AG08396 (cell line): Measurements from ENCODE around the gene LYZL4.

Source experiments
- DNase-seq: peaks from one replicate; pipeline ENCODE4 v3.0.0; 2012; ENCODE audit warnings: low spot score, mixed read lengths

LYZL4 gene

DNA sequence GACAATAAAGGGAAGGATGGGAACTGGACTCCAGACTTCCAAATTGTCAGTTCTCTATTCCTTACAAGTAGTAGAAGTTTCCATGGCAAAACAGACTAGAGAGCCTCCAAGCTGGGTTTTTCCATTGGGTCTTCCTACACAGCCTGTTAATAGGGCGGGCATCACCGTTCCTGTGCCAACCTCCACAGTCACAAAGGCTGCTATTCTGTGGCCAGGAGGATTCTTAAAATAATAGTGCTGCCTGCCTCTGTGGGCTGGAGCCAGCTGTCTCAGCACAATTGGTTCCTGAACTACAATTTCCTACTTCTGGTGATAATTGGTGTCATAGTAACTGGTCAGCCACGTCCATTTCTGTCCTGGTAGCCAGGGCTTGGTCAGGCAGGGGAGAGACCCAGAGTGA, 38.6 kb downstream of the LYZL4 start:
- DNase-seq: no peak

DNA sequence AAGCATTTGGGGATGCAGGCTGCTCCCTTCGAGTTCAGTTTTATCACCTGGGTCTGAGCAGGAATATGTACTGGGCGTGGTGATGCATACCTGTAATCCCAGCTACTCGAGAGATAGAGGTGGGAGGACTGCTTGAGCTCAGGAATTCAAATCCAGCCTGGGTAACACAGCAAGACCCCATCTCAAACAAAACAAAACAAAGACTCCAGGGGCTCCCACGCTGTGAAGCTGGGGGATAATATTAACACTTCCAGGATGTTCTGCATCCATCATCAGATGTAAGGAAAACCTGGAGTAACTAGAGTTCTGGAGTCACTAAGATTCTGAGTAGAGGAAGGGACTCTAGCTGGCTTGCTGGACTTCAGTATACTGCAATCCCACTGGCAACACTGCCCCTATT, 40.6 kb downstream of the LYZL4 start:
- no peak for DNase-seq

DNA sequence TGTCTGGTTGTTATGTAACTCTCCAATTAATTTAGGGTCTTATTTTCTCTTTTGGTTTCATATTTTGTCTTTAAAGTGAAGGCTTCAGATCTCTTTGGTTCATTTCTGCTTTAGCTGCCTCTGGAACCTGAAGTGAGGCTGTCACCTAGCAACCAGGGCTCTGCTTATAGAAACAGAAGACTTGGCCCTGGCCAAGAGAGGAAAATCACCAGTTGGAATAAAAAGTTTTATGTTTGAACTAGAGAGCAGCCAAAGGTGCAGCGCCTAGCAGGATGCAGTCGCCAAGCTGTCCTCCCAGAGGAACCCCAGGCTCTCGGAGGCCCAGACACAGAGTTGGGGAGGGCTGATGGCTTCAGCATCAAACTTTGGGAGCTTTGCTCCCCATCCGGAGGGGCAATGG, 41.1 kb downstream of the LYZL4 start:
- DNase-seq: no peak

DNA sequence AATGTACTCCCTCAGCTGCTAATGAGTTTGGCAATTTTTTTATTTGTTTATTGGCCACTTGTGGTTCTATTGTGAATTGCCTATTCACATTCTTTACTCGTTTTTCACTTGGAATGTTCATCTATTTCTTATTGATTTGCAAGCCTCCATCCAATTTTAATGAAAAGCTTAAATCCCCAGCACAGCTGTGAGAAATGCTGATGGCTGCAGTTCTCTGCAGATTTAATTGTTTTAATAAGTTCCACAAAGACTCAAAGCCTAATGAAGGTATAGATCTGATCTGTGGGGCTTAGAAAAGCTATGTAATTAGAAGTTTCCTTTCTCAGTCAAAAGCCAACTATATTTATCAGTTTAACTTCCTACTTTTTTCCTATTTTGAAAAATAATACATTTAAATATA, 41.5 kb downstream of the LYZL4 start:
- no peak for DNase-seq

DNA sequence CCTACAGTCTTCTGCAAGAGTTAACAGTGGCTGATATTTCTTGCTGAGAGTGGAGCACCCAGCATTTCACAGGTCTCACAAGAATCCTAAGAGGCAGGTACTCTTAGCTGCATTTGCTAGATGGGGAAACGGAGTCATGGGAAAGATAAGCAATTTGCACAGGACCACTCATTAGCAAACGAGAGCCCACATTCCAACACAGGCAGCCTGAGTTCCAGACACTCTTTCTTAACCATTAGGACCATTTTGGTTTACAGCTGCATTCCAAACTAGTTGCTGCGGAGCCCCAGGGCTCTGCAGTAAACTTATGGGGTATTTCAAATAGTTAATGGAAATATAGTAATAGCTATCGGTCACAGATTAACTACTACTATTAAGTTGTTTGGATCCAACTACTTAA, 42.5 kb downstream of the LYZL4 start:
- no peak for DNase-seq

DNA sequence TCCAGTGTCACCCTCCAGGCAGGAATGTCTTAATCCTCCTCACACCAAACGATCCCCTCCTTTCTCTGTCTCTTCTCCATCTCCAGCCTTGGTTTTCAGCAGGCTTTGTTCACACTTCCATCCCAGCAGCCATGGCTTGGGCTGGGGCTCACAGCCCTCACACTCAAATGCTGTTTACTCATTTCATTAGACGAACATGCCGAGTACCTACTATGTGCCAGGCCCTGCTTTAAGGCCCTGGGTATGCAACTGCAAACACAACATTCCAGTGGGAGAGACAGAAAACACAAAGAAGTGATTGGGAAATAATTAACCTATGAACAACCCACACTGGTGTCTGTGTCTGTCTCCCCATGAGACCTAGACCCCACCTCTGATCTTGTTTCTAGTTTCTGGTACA, 43.9 kb downstream of the LYZL4 start:
- DNase-seq: no peak

DNA sequence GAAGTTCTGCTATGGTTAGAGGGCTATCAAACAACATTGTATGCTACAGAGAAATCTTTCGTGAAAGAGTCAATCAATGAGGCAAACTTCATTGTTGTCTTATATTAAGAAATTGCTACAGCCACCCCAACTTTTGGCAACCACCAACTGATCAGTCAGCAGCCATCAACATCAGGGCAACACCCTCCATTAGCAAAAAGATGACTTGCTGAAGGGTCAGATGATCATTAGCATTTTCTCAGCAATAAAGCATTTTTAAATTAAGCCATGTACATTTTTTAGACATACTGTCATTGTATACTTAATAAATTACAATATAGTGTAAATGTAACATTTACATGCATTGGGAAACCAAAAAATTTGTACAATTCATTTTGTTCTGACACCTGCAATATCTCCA, 53.1 kb downstream of the LYZL4 start:
- DNase-seq: no peak

DNA sequence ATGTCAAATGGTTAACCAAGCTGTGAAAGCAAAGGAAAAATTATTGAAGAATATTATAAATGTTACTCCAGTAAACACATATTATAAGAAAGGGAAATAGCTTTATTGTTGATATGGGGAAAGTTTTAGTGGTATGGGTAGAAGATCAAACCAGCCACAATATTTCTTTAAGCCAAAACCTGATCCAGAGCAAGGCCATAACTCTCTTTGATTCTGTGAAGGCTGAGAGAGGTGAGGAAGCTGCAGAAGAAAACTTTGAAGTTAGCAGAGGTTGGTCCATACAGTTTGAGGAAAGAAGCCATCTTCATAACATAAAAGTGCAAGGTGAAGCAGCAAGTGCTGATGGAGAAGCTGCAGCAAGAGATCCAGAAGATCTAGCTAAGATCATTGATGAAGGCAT, 54.8 kb downstream of the LYZL4 start:
- no peak for DNase-seq

DNA sequence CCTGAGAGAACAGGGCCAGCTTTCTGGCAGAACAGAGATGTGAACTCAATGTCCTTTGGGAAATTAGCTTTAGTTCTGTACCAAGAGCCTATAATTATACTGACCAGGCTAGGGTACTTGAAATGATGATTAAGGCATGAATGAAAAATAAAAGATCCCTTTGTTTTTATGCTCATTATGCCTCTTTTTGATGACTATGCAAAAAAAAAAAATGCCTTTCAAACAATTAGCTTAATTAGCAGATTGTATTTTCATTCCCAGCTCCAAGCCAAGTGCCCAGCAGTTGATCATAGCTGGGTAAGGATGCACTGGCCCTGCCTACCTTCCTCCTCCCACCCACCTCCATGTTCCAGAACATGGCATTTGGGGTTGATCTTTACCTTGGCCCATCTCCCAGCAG, 56.8 kb downstream of the LYZL4 start:
- DNase-seq: no peak

DNA sequence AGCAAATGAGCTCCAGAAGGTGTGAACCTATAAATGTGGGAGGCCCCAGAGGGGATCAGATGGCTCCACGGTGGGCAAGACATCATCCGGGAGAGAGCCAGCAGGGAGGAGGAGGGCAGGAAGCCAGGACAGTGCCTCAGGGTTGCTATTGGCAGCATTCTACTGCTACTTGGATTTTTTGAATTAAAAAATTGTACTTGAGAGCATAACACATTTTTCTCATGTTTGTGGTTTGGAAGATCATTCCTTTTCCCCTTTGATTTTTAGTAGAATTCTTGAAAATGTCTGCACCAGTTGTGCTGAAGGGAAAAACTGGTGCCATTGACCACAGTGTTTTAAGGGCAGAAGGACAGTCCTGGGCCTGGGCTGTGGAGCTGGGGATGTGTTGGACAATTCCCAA, 59.2 kb downstream of the LYZL4 start:
- peak; percentile 26 for DNase-seq

DNA sequence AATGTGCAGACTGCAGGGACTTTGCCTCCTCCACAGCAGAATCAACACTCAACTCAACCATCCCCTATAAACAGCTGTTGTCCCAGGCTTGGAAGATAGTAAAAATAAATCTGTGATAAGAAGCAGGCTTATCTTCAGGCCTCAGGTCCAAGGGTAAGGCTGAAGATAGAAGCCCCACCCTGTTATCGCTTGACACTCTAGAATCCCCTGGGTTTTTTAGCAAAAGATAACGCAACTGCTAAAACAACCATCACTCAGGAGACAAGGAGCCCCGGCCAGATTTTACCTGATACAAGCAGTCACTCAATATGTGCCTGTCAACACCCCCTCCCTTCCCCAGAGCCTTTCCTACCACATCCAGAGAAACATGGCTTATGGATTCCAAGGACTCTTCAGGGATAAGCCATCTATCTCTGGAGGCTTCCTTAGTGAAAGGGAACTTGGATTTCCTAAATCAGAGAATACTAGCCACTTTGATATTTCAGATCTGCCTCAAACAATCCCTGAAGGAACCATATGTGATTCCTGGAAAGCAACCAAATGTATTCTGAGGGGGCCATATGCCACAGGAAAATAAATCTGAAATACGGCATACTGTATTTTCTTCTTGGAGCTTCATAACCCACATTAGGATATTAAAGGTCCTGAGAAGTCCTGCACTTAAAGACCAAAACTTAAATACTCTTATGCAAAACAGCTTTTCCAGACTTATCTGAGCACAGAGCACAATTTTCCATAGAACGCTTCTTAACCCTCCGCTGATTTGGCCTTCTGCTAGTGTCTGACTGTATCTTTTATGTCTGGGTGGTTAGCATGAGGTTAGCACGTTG, 60.4 kb downstream of the LYZL4 start:
- no peak for DNase-seq

DNA sequence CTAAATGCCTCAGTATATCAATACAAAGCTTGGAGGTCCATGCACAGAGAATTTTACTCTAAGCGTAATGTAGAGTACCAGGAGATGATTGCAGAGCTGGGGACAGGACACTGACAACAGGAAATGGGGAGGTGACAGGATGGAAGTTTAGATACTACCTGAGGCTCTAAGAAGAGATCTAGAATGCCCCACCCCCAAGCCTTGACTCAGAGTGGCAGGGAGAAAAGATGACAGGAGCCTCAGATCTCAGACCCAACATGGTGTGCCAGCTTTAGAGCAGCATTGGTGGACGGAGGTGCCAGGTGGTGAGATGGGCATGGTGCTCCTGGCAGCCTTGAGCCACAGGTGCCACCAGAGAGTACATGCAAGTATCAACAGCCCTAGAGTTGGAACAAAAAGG, 62.5 kb downstream of the LYZL4 start:
- no peak for DNase-seq
